ENCODE results near the gene ARHGAP36. TPM values are rescaled to one million over a fixed set of nuclear protein-coding genes. Genes with fewer than 3 reads are reported as not detected.

Gene ARHGAP36
- polyA plus RNA-seq, 1 donor (not counting 4 experiments of a cell fraction or from before 2014, with no cell fraction given) = not detected

DNA sequence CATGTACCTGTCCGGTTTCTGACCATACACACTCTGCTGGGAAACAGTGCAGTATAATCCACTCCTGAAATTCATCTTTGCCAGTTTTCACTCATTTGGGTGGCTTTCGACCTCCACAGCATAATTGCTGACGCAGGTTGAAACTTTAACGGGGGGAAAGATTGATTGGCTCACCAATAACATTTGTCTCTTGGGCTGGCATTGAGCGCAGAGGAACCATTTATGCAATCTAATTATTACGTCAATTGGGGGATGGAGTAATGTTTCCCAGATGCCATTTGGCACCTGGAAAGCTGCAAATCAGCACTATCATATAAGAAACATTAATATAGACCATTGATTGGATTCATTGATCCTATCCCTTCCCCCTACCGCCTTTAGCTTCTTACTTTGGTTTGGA lies 24.1 kb upstream of the ARHGAP36 start:
- no peaks in the 10 kb centered on the region for H3K9me3 ChIP-seq (ENCODE audit: control insufficient read depth, low read depth, low read length)
- H3K27me3 ChIP-seq (ENCODE audit: control insufficient read depth, extremely low read depth, insufficient read depth, low read length) = no peaks in the 10 kb centered on the region
- no peaks in the 10 kb centered on the region for H3K79me2 ChIP-seq (ENCODE audit: control insufficient read depth, insufficient read depth, low read length)
- dilution Hi-C loops (cut with MboI; ENCODE audit: extremely low pct_ligation_motif_present, low sequenced_read_pairs) = no loop called here
- no peak overlapping the region for H3K27ac ChIP-seq (ENCODE audit: control insufficient read depth, insufficient read depth, low read length)
- no peak for TF ChIP-seq EZH2 (IDR thresholded peaks at IDR 0.05; ENCODE audit: low read length)
- TF ChIP-seq, protein P1, sequence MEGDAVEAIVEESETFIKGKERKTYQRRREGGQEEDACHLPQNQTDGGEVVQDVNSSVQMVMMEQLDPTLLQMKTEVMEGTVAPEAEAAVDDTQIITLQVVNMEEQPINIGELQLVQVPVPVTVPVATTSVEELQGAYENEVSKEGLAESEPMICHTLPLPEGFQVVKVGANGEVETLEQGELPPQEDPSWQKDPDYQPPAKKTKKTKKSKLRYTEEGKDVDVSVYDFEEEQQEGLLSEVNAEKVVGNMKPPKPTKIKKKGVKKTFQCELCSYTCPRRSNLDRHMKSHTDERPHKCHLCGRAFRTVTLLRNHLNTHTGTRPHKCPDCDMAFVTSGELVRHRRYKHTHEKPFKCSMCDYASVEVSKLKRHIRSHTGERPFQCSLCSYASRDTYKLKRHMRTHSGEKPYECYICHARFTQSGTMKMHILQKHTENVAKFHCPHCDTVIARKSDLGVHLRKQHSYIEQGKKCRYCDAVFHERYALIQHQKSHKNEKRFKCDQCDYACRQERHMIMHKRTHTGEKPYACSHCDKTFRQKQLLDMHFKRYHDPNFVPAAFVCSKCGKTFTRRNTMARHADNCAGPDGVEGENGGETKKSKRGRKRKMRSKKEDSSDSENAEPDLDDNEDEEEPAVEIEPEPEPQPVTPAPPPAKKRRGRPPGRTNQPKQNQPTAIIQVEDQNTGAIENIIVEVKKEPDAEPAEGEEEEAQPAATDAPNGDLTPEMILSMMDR (optimal IDR thresholded peaks at IDR 0.05 in 1 of 3, IDR thresholded peaks at IDR 0.05 in 1 of 3, conservative IDR thresholded peaks at IDR 0.05 in 1 of 3; ENCODE audit: extremely low read depth in 1 of 3, insufficient read depth in 2 of 3, low read length in 3 of 3) = no peak
- no peak overlapping the region for H3K4me2 ChIP-seq (ENCODE audit: control insufficient read depth, extremely low read depth, insufficient read depth, low read depth, low read length)
- FAIRE-seq (no peak), DNase-seq (ENCODE audit: low read depth, low spot score) (no peak)
- H2AFZ ChIP-seq (ENCODE audit: control insufficient read depth, low read length) = no peak overlapping the region
- no peaks in the 10 kb centered on the region for H4K20me1 ChIP-seq (ENCODE audit: control insufficient read depth, extremely low read depth, insufficient read depth, low read length)
- no peak overlapping the region for H3K4me3 ChIP-seq (ENCODE audit: control insufficient read depth in 2 of 3, extremely low read depth in 1 of 3, insufficient read depth in 2 of 3, low read depth in 1 of 3, low read length in 3 of 3)
- H3K36me3 ChIP-seq (ENCODE audit: control insufficient read depth in 2 of 2, extremely low read depth in 1 of 2, insufficient read depth in 2 of 2, low read length in 2 of 2) = no peaks in the 10 kb centered on the region
- no peaks in the 10 kb centered on the region for H3K9me1 ChIP-seq (ENCODE audit: control insufficient read depth, extremely low read depth, insufficient read depth, low read length)
- no peaks in the 10 kb centered on the region for H3K4me1 ChIP-seq (ENCODE audit: control insufficient read depth, extremely low read depth, insufficient read depth, low read length)
- H3K9ac ChIP-seq (ENCODE audit: control insufficient read depth, extremely low read depth, insufficient read depth, low read length) = no peak overlapping the region

DNA sequence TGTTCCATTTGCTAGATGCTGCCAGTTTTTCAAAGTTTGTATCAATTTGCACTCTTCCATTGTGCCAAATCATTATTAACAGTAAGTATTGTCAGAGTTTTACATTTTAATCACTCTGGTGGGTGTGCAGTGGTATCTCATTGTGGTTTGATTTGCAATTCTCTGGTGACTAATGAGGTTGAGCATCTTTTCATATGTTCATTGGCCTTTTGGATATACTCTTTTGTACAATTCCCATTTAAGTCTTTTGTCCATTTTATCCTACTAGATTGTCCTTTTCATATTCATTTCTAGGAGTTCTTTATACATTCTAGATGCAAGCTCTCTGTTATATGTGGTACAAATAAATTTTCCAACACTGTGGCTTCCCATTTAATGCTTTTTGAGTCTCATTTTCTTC lies 17.4 kb upstream of the ARHGAP36 start:
- H3K36me3 ChIP-seq (ENCODE audit: control insufficient read depth in 2 of 2, extremely low read depth in 1 of 2, insufficient read depth in 2 of 2, low read length in 2 of 2) = no peaks in the 10 kb centered on the region
- H3K9me1 ChIP-seq (ENCODE audit: control insufficient read depth, extremely low read depth, insufficient read depth, low read length) = no peaks in the 10 kb centered on the region
- no peaks in the 10 kb centered on the region for H3K4me1 ChIP-seq (ENCODE audit: control insufficient read depth, extremely low read depth, insufficient read depth, low read length)
- TF ChIP-seq, protein P1 (optimal IDR thresholded peaks at IDR 0.05 in 1 of 3, IDR thresholded peaks at IDR 0.05 in 1 of 3, conservative IDR thresholded peaks at IDR 0.05 in 1 of 3; ENCODE audit: extremely low read depth in 1 of 3, insufficient read depth in 2 of 3, low read length in 3 of 3) = no peak
- TF ChIP-seq EZH2 (IDR thresholded peaks at IDR 0.05; ENCODE audit: low read length) = no peak
- DNase-seq (ENCODE audit: low read depth, low spot score) = no peak
- H2AFZ ChIP-seq (ENCODE audit: control insufficient read depth, low read length) = no peak overlapping the region
- H3K9me3 ChIP-seq (ENCODE audit: control insufficient read depth, low read depth, low read length) = no peaks in the 10 kb centered on the region
- no peaks in the 10 kb centered on the region for H4K20me1 ChIP-seq (ENCODE audit: control insufficient read depth, extremely low read depth, insufficient read depth, low read length)
- no peak overlapping the region for H3K4me2 ChIP-seq (ENCODE audit: control insufficient read depth, extremely low read depth, insufficient read depth, low read depth, low read length)
- dilution Hi-C loops (cut with MboI; ENCODE audit: extremely low pct_ligation_motif_present, low sequenced_read_pairs) = no loop called here
- no peaks in the 10 kb centered on the region for H3K79me2 ChIP-seq (ENCODE audit: control insufficient read depth, insufficient read depth, low read length)
- H3K4me3 ChIP-seq (ENCODE audit: control insufficient read depth in 2 of 3, extremely low read depth in 1 of 3, insufficient read depth in 2 of 3, low read depth in 1 of 3, low read length in 3 of 3) = no peak overlapping the region
- H3K9ac ChIP-seq (ENCODE audit: control insufficient read depth, extremely low read depth, insufficient read depth, low read length) = no peak overlapping the region
- no peak for FAIRE-seq
- H3K27ac ChIP-seq (ENCODE audit: control insufficient read depth, insufficient read depth, low read length) = no peak overlapping the region
- peaks cover 4% of the 10 kb centered on the region for H3K27me3 ChIP-seq (ENCODE audit: control insufficient read depth, extremely low read depth, insufficient read depth, low read length)

All from keratinocyte (primary cell).